Inferior parietal cortex (tissue), 1 donor: ENCODE measurements around the gene MGAM2.

Source experiments
- DNase-seq: peaks from one replicate; pipeline ENCODE4 v3.0.0-alpha.2; 2016; ENCODE audit errors: extremely low spot score

Gene MGAM2

GRCh38 chr7:142176901-142177300 lies 65.4 kb downstream of the MGAM2 start:
- DNase-seq: no peak

- no peak for DNase-seq
These were observed 66.4 kb downstream of the MGAM2 start for GRCh38 chr7:142177869-142178268.

GRCh38 chr7:142180426-142180825 lies 68.9 kb downstream of the MGAM2 start:
- DNase-seq: no peak

- DNase-seq: no peak
These were observed 69.7 kb downstream of the MGAM2 start for GRCh38 chr7:142181211-142181610.

GRCh38 chr7:142181966-142182365 lies 70.4 kb downstream of the MGAM2 start:
- DNase-seq: no peak

GRCh38 chr7:142185069-142185468 lies 73.6 kb downstream of the MGAM2 start:
- DNase-seq: no peak

GRCh38 chr7:142185801-142186200 lies 74.3 kb downstream of the MGAM2 start:
- no peak for DNase-seq

GRCh38 chr7:142188154-142188553 lies 76.6 kb downstream of the MGAM2 start:
- no peak for DNase-seq

GRCh38 chr7:142188846-142189245 lies 77.3 kb downstream of the MGAM2 start:
- DNase-seq: peak; percentile 48

GRCh38 chr7:142194201-142194600 lies 82.7 kb downstream of the MGAM2 start:
- no peak for DNase-seq

GRCh38 chr7:142196066-142196840 lies 84.7 kb downstream of the MGAM2 start:
- DNase-seq: no peak

GRCh38 chr7:142200206-142200605 lies 88.7 kb downstream of the MGAM2 start:
- DNase-seq: no peak

- no peak for DNase-seq
These were observed 117.1 kb downstream of the MGAM2 start for GRCh38 chr7:142228537-142229104.

GRCh38 chr7:142231716-142232115 lies 120.2 kb downstream of the MGAM2 start:
- DNase-seq: no peak

GRCh38 chr7:142240546-142240945 lies 129.0 kb downstream of the MGAM2 start:
- DNase-seq: no peak

GRCh38 chr7:142243823-142244222 lies 132.3 kb downstream of the MGAM2 start:
- no peak for DNase-seq

GRCh38 chr7:142248166-142249160 lies 136.9 kb downstream of the MGAM2 start:
- no peak for DNase-seq

- DNase-seq: no peak
These were observed 138.4 kb downstream of the MGAM2 start for GRCh38 chr7:142249918-142250317.

- no peak for DNase-seq
These were observed 139.2 kb downstream of the MGAM2 start for GRCh38 chr7:142250705-142251104.

GRCh38 chr7:142257958-142258357 lies 146.4 kb downstream of the MGAM2 start, which contains the start of gene PRSS58:
PRSS58 (minus strand) TSS chr7:142258058; CDS start chr7:142257707, 351 bp downstream.
- DNase-seq: no peak

- no peak for DNase-seq
These were observed 152.3 kb downstream of the MGAM2 start for GRCh38 chr7:142263598-142264380.
